ENCODE results near the gene RDH13. TPM values are rescaled to one million over a fixed set of nuclear protein-coding genes. Genes with fewer than 3 reads are reported as not detected.
A peak's percentile ranks its signal among the peaks of the same experiment; 100 is the strongest.
"Not testable (repeated sequence)": the region's sequence is repeated elsewhere in the genome, so short reads cannot be mapped to it uniquely, and the experiment has no call there.

Gene RDH13
- total and polyA plus RNA-seq, 8 donors: 13.1 to 124 (median 21.5) TPM

DNA sequence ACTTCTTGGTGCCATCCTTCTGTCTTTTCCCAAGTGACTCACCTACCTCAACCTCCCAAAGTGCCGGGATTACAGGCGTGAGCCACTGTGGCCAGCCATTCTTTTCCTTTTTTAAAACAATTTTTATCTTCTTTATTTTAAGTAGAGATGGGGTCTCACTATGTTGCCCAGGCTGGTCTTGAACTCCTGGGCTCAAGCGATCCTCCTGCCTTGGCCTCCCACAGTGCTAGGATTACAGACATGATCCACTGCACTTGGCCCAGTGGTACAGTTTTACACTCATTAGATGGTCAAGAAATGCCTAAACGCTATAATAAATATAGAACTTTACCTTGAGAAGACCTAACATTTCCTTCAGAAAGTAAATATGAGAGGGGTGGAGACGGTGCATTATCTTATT lies 49.4 kb downstream of the RDH13 start:
- intact Hi-C loops (cut with DNase I; ENCODE audit: low total_unique reads): no loop called here
- no peak for DNase-seq
- WGBS, 5 donors: 70 to 79% (median 72%) methylated on average over 5 of the region's 5 CpGs
- no peak overlapping the region for H3K4me3 ChIP-seq
- TF ChIP-seq, protein P1, sequence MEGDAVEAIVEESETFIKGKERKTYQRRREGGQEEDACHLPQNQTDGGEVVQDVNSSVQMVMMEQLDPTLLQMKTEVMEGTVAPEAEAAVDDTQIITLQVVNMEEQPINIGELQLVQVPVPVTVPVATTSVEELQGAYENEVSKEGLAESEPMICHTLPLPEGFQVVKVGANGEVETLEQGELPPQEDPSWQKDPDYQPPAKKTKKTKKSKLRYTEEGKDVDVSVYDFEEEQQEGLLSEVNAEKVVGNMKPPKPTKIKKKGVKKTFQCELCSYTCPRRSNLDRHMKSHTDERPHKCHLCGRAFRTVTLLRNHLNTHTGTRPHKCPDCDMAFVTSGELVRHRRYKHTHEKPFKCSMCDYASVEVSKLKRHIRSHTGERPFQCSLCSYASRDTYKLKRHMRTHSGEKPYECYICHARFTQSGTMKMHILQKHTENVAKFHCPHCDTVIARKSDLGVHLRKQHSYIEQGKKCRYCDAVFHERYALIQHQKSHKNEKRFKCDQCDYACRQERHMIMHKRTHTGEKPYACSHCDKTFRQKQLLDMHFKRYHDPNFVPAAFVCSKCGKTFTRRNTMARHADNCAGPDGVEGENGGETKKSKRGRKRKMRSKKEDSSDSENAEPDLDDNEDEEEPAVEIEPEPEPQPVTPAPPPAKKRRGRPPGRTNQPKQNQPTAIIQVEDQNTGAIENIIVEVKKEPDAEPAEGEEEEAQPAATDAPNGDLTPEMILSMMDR (IDR thresholded peaks at IDR 0.05): no peak
- no peak for TF ChIP-seq POLR2AphosphoS5 (IDR thresholded peaks at IDR 0.05)
- no peak for TF ChIP-seq POLR2A (IDR thresholded peaks at IDR 0.05)
- TF ChIP-seq EP300 (IDR thresholded peaks at IDR 0.05): no peak
- H3K27ac ChIP-seq: no peak overlapping the region
- no peaks in the 10 kb centered on the region for H3K36me3 ChIP-seq
- no peaks in the 10 kb centered on the region for H3K27me3 ChIP-seq
- no peaks in the 10 kb centered on the region for H3K4me1 ChIP-seq
- no peaks in the 10 kb centered on the region for H3K9me3 ChIP-seq

DNA sequence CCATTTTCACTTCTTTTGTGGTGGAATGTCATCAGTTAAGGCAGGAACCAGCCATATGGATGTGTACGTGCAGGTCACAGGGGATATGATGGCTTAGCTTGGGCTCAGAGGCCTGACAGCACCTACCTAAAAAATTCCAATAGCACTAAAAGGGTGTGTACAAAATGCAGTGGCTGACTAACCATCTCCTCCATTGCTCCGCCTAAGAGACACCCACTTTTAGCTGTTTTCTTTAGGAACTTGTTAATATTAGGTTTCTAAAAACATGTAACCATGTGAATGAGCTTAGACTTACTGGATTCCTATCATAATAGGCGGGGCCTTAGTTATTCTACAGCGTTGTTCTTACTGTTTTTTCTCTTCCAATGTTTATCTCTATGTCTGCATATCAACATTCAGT lies 50.6 kb downstream of the RDH13 start:
- DNase-seq: no peak
- Histone ChIP-seq H3K9me3 (no peaks in the 10 kb centered on the region), H3K4me3 (no peak overlapping the region), H3K4me1 (no peaks in the 10 kb centered on the region), H3K27ac (no peak overlapping the region), H3K36me3 (no peaks in the 10 kb centered on the region), H3K27me3 (no peaks in the 10 kb centered on the region)
- TF ChIP-seq EP300 (IDR thresholded peaks at IDR 0.05): no peak
- no peak for TF ChIP-seq POLR2A (IDR thresholded peaks at IDR 0.05)
- TF ChIP-seq, protein P1 (IDR thresholded peaks at IDR 0.05): no peak
- TF ChIP-seq POLR2AphosphoS5 (IDR thresholded peaks at IDR 0.05): no peak
- 53 to 72% (median 61%) methylated on average over 4 of the region's 4 CpGs for WGBS, 5 donors
- intact Hi-C loops (cut with DNase I; ENCODE audit: low total_unique reads): no loop called here

DNA sequence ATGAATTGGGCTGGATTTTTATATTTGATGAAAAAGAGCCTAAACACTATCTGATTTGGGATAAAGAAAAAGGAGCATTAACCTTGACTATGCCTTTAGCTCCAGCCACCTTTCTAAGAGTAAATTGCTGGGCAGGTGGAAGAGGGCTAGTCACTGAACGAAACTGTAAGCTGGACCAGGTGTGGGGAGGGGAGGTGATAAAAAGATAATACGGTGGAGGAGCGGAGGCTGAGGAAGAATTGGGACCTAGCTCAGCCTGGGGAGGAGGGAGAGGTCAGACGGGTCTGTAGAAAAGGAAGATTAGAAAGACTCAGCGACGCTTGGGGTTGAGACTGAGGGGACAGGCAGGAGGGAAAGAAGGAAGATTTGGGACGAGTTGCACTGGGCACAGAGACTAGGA lies 52.4 kb downstream of the RDH13 start:
- WGBS, 5 donors: 74 to 83% (median 80%) methylated on average over 7 of the region's 7 CpGs

DNA sequence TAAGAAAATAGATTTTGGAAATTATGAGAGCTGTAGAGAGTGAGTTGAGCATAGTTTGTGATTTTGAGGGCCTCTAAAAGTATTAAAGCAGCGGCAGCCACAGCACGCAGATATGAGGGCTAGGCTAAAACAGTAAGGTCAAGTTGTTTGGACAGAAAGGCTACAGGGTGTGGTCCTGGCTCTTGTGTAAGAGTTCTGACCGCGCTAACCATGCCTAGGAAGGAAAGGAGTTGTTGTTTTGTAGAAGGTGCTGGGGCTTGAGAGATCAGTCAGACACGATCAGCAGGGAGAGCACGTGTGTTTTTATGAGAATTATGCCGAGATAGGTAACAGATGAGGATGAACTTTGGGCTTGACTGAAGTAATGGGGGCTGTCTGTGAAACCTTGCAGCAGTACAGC lies 54.2 kb downstream of the RDH13 start:
- DNase-seq; H3K4me1 ChIP-seq; H3K27me3 ChIP-seq; H3K36me3 ChIP-seq; H3K4me3 ChIP-seq; intact Hi-C loops (cut with DNase I; ENCODE audit: low total_unique reads); H3K27ac ChIP-seq: not testable (repeated sequence)
- peaks cover 0 to 20% (median 9%) of the 10 kb centered on the region in 4 donors for H3K9me3 ChIP-seq
- 65 to 81% (median 78%) methylated on average over 7 of the region's 7 CpGs for WGBS, 5 donors

More for the DNA sequence above, 52.4 kb downstream of the RDH13 start:
- DNase-seq; H3K4me1 ChIP-seq; intact Hi-C loops (cut with DNase I; ENCODE audit: low total_unique reads); H3K9me3 ChIP-seq; H3K27ac ChIP-seq; H3K36me3 ChIP-seq; H3K4me3 ChIP-seq; H3K27me3 ChIP-seq: not testable (repeated sequence)

DNA sequence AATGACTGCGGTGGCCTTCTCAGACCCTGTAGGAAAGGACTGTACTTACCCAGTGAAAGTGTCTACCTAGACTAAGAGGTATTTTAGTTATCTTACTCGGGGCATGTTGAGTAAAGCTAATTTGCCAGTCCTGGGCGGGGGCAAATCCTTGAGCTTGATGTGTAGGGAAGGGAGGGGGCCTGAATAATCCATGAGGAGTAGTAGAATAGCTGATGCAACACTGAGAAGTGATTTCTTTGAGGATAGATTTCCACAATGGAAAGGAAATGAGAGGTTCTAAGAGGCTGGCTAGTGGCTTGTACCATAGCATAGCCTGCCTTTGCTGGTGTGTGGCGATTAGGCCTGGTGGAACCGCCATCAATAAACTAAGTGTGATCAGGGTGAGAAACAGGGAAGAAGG lies 54.8 kb downstream of the RDH13 start:
- DNase-seq; H3K36me3 ChIP-seq; intact Hi-C loops (cut with DNase I; ENCODE audit: low total_unique reads); H3K27ac ChIP-seq; H3K27me3 ChIP-seq; H3K4me1 ChIP-seq; H3K4me3 ChIP-seq: not testable (repeated sequence)
- WGBS, 5 donors: 50 to 82% (median 80%) methylated on average over 4 to 5 of the region's 5 CpGs
- peaks cover 0 to 20% (median 9%) of the 10 kb centered on the region in 4 donors for H3K9me3 ChIP-seq

DNA sequence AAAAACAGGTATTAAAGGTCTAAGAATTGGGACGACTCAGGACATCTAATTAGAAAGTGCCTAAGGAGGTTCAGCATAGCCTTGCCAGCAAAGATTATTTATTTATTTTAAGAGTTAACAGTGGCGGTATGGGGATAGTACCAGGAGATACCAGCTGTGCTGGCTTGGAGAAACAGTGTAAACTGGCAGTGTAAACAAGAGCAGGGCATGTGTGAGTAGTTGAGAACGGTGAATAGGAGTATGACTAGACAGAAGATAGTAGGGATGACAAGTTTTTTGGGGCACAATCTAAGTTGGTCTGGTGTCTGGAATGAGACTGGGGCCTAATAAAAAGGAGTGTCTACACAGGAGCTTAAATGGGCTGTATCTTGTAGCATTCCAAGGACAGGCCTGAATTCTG lies 55.4 kb downstream of the RDH13 start:
- H3K27ac ChIP-seq; DNase-seq; H3K36me3 ChIP-seq; H3K27me3 ChIP-seq; intact Hi-C loops (cut with DNase I; ENCODE audit: low total_unique reads); H3K4me3 ChIP-seq; H3K4me1 ChIP-seq: not testable (repeated sequence)
- peaks cover 0 to 20% (median 9%) of the 10 kb centered on the region in 4 donors for H3K9me3 ChIP-seq
- 37 to 69% (median 44%) methylated on average over 2 to 3 of the region's 3 CpGs for WGBS, 5 donors

DNA sequence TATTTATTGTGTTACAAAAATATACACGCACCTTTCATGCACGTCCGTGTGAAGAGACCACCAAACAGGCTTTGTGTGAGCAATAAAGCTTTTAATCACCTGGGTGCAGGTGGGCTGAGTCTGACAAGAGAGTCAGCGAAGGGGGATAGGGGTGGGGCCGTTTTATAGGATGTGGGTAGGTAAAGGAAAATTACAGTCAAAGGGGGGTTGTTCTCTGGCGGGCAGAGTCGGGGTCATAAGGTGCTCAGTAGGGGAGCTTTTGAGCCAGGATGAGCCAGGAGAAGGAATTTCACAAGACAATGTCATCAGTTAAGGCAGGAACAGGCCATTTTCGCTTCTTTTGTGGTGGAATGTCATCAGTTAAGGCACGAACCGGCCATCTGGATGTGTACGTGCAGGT lies 56.2 kb downstream of the RDH13 start:
- DNase-seq; H3K27me3 ChIP-seq; H3K4me1 ChIP-seq; H3K27ac ChIP-seq; H3K36me3 ChIP-seq; intact Hi-C loops (cut with DNase I; ENCODE audit: low total_unique reads): not testable (repeated sequence)
- Histone ChIP-seq H3K9me3 (peaks cover 0 to 20% (median 9%) of the 10 kb centered on the region in 4 donors), H3K4me3 (peak overlapping the region in 3 of 4 donors; percentile 20 to 44 (median 32))
- WGBS, 5 donors: 53 to 78% (median 59%) methylated on average over 11 of the region's 11 CpGs
